Naive B cell (primary cell): ENCODE results near the gene CD164L2. TPM values are rescaled to one million over a fixed set of nuclear protein-coding genes. Genes with fewer than 3 reads are reported as not detected.
"Not testable (repeated sequence)": the region's sequence is repeated elsewhere in the genome, so short reads cannot be mapped to it uniquely, and the experiment has no call there.

Experiments
- ATAC-seq, 2 donors: fragments of 150-1000 bp; cut with Tn5 transposase; 2 replicates each; pipeline ENCODE4 v1.10.0; 2021; ENCODE audit warnings: low read depth in 2 of 2, mild to moderate bottlenecking in 2 of 2, moderate library complexity in 2 of 2
- DNase-seq: peaks from one replicate; pipeline ENCODE4 v3.0.0; 2022
- H3K27ac Mint-ChIP-seq, 6 donors: one replicate each; pipeline ENCODE4 v1.8.0; 2020 to 2022; ENCODE audit warnings: mild to moderate bottlenecking in 6 of 6, mixed read lengths in 6 of 6, moderate library complexity in 5 of 6, inconsistent platforms in 2 of 6
- H3K27me3 Mint-ChIP-seq, 3 donors: one replicate each; pipeline ENCODE4 v1.8.0; 2021 to 2022; ENCODE audit warnings: mixed read lengths in 3 of 3, mild to moderate bottlenecking in 1 of 3
- H3K36me3 Mint-ChIP-seq, 2 donors: one replicate each; pipeline ENCODE4 v1.8.0; 2020 to 2022; ENCODE audit warnings: mixed read lengths in 2 of 2, inconsistent platforms in 1 of 2, mild to moderate bottlenecking in 1 of 2
- H3K4me1 Mint-ChIP-seq, 3 donors: one replicate each; pipeline ENCODE4 v1.8.0; 2020 to 2022; ENCODE audit warnings: mixed read lengths in 3 of 3, inconsistent platforms in 1 of 3, mild to moderate bottlenecking in 1 of 3, moderate library complexity in 1 of 3
- H3K4me3 Mint-ChIP-seq, 8 donors: one replicate each; pipeline ENCODE4 v1.8.0; 2020 to 2022; ENCODE audit warnings: mild to moderate bottlenecking in 8 of 8, mixed read lengths in 8 of 8, moderate library complexity in 8 of 8, inconsistent platforms in 2 of 8
- H3K9me3 Mint-ChIP-seq, 7 donors: one replicate each; pipeline ENCODE4 v1.8.0; 2020 to 2022; ENCODE audit warnings: mixed read lengths in 7 of 7, mild to moderate bottlenecking in 5 of 7, inconsistent platforms in 2 of 7, moderate library complexity in 1 of 7
- polyA plus RNA-seq, 6 donors: library from polyadenylated mRNA; unstranded; fragments of 300-500 nt; fragmentation: Illumina TruSeq; gene quantifications; one replicate each; pipeline ENCODE4 v1.2.3, GENCODE V29; 2021; ENCODE audit warnings: low read depth in 6 of 6

Gene CD164L2
- polyA plus RNA-seq = not detected

DNA sequence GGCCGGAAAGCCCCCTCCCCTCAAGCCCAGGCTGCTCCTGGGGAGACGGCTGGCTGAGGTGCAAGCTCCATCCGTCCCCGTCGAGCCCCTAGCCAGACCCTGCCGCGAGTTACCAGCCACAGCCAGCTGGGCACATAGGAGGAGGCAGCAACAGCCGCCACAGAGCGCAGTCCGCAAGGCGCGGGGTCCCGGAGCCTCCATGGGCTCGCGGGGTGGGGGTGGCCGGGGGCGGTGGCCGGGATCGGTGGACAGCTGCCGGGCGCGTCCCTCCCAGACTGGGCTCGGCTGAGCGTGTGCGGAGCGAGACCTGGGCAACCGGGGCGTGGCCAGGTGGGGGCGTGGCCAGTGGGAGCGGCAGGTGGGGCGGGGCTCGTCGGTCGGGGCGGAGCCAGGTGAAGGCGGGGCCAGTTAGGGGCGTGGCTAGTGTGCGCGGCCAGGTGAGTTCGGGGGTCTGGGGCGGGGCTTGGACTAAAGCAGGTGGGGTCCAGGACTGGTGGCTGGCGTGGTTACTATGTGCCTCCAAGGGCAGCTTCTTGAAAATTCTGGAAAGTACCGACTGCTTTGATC lies at the start of gene CD164L2:
Gene CD164L2, minus strand, starts transcription at position 295 of the 567 bp plus-strand sequence. Its CDS starts 94 bp downstream, at position 201.
- H3K4me1 Mint-ChIP-seq = peaks cover 8 to 18% (median 12%) of the 10 kb centered on the region in 3 donors
- no peaks in the 10 kb centered on the region for H3K36me3 Mint-ChIP-seq
- peak within 1 kb of the TSS in 2 of 6 donors; percentile 57 to 89 for H3K27ac Mint-ChIP-seq
- DNase-seq (no peak), ATAC-seq (peak; percentile 31 to 37)
- no peaks in the 10 kb centered on the region for H3K9me3 Mint-ChIP-seq
- peaks cover 0 to 6% (median 5%) of the 10 kb centered on the region in 3 donors for H3K27me3 Mint-ChIP-seq
- H3K4me3 Mint-ChIP-seq = peak within 1 kb of the TSS in 4 of 8 donors; percentile 24 to 66 (median 33)

DNA sequence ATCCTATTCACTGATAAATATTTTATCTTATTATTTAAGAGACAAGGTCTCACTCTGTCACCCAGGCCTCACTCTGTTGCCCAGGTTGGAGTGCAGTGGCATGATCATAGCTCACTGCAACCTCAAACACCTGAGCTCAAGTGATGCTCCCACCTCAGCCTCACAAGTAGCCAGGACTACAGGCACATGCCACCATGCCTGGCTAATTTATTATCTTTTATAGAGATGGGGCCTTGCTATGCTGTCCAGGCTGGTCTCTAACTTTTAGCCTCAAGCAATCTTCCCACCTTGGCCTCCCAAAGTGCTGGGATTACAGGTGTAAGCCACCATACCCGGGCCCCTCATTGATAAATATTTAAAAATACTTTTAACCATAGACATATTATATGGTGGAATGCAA lies 49.6 kb upstream of the CD164L2 start:
- not testable (repeated sequence) for H3K9me3 Mint-ChIP-seq, H3K27me3 Mint-ChIP-seq, ATAC-seq, DNase-seq, H3K36me3 Mint-ChIP-seq
- Mint-ChIP-seq H3K4me1 (peaks cover 63 to 95% (median 68%) of the 10 kb centered on the region in 3 donors), H3K4me3 (peak overlapping the region in 4 of 8 donors; percentile 8 to 35 (median 20)), H3K27ac (peak overlapping the region in 3 of 6 donors; percentile 12 to 95 (median 89))

DNA sequence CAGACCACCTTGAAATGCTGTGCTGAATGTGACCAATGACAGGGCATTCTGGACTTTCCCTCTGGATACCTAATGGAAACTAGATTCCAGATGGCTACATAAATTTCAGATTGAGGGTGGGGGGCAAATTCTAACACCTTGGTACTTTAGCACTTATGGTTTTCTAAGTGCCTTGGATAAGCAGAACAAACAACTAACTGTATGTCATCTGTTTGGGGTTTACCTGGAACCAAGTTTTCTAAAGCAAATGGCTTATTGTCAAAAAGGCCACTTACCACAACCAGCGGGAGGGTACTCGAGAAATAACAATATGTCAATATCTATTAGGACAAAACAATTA lies 48.4 kb upstream of the CD164L2 start:
- Mint-ChIP-seq H3K36me3 (peaks cover 0 to 7% of the 10 kb centered on the region in 2 donors), H3K27me3 (no peaks in the 10 kb centered on the region), H3K27ac (peak overlapping the region in 5 of 6 donors; percentile 1 to 90 (median 74)), H3K9me3 (no peaks in the 10 kb centered on the region), H3K4me1 (peaks cover 65 to 95% (median 73%) of the 10 kb centered on the region in 3 donors), H3K4me3 (peak overlapping the region in 5 of 8 donors; percentile 40 to 86 (median 67))
- ATAC-seq (no peak), DNase-seq (no peak)

DNA sequence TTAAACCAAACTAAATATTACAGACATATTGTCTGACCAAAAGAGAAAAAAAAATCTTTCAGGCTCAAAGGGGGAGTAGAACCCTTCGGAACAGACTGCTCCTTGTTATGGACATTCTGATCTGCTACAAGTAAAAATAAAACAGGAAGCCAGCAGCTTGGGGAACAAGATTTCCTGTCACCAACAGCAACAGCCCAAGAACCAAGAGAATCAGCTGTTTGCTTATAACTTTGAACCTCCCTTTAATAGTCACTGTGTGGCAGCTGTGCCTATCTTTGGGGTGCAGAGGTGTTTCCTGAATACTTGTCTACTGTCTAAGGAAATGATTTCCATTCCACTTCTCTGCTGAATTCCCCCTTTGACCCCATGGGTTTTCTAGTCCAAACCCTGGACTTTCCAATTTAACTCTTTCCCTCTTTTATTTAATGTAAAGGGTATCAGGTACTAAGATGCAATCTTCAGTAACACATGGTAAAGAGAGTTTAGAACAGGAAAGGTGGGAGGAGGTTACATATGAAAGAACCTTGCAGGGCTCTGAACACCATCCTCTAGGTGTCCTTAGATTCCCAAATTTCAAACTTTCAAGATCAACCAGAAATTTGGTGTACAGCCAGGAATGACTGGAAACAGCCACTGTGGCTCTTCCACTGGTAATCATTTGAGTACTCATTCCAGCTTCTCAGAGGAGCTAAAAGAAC lies 47.9 kb upstream of the CD164L2 start:
- Mint-ChIP-seq H3K27ac (peak overlapping the region; percentile 1 to 92 (median 80)), H3K4me3 (peak overlapping the region; percentile 18 to 86 (median 65)), H3K36me3 (peaks cover 2 to 7% of the 10 kb centered on the region in 2 donors), H3K9me3 (no peaks in the 10 kb centered on the region), H3K27me3 (no peaks in the 10 kb centered on the region), H3K4me1 (peaks cover 65 to 95% (median 71%) of the 10 kb centered on the region in 3 donors)
- DNase-seq (no peak), ATAC-seq (peak; percentile 13 to 18)

DNA sequence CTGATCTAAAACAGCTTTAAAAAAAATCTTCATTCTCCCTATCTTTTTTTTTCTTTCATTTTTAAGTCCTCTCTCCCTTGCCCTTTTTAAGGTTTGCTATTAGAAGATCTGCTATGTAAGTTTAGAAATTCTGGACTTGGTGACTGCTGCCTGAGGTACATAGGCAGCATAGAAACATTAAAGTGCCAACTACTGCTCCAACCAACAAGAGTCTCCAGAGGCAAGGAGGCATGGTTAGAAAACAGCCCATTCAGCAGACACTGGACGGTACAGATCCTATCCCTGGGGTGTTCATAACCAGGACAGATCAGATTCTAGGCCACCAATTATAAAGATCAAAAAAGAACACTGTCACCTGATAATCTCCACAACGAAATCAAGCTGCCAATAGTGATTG lies 45.9 kb upstream of the CD164L2 start:
- H3K36me3 Mint-ChIP-seq = peaks cover 4 to 7% of the 10 kb centered on the region in 2 donors
- peak overlapping the region; percentile 47 to 86 (median 76) for H3K4me3 Mint-ChIP-seq
- no peaks in the 10 kb centered on the region for H3K9me3 Mint-ChIP-seq
- DNase-seq (no peak), ATAC-seq (no peak)
- H3K27ac Mint-ChIP-seq = peak overlapping the region; percentile 58 to 98 (median 94)
- peaks cover 65 to 88% (median 69%) of the 10 kb centered on the region in 3 donors for H3K4me1 Mint-ChIP-seq
- H3K27me3 Mint-ChIP-seq = no peaks in the 10 kb centered on the region

DNA sequence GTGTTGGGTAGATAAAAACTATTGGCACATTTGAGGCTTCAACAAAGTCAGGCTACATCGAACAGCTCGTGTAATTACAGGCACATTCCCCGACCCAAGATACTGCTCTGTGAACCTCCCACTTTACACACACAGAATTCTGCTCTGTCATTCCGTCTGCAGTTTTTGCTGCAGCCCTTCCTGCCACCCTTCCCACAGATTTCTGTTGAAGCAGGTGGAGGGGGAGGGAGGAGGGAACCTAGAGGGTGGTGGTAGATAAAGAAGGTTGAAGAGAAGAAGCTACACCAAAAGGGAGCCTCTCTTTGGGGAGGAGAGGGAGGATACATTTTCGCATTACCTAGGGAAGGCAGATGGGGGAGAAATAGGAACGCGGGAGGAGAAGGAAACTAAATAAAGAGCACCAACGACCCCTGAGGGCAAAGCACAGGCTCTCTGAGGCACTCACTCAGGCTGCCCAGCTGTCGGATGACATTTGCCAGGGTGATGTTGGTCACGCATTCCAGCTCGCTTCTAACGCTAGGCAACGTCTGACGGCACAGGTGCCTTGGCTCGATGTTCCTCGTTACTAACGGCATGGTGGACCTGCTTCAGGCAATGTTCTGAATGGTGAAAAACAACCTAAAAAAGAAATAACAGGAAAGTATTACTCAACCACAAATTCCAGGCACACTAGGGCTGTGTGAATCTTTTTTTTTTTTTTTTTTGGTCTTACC lies 45.3 kb upstream of the CD164L2 start:
- H3K4me1 Mint-ChIP-seq = peaks cover 59 to 87% (median 68%) of the 10 kb centered on the region in 3 donors
- peak overlapping the region; percentile 57 to 86 (median 76) for H3K4me3 Mint-ChIP-seq
- H3K36me3 Mint-ChIP-seq = peaks cover 4 to 7% of the 10 kb centered on the region in 2 donors
- ATAC-seq = peak in 1 of 2 donors; percentile 20
- no peak for DNase-seq
- H3K27me3 Mint-ChIP-seq = no peaks in the 10 kb centered on the region
- peak overlapping the region; percentile 86 to 98 (median 94) for H3K27ac Mint-ChIP-seq
- no peaks in the 10 kb centered on the region for H3K9me3 Mint-ChIP-seq

DNA sequence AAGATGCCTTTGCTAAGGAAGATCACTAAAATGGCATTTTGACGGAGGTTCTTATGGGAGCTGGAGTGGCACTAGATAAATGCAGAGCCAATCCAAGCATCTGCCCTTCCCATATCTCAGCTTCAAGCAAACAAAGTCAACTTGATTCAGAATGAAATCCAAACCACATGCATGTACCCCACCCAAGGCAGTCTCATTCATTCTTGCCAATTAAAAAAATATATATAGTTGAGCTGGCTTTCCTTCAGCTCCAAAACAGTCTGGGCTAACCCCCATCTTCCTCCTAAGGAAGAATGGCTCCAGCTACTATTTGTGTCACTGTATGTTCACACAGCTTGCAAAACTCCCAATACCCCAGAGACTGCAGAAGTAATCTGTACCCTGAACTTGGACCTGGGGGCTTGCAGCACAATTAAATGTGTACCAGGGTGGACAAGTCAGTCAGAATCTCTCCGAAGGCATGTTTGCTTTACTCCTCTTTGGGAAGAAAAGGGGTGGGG lies 44.7 kb upstream of the CD164L2 start:
- Mint-ChIP-seq H3K27ac (peak overlapping the region; percentile 86 to 98 (median 94)), H3K36me3 (peaks cover 4 to 7% of the 10 kb centered on the region in 2 donors), H3K27me3 (no peaks in the 10 kb centered on the region), H3K9me3 (no peaks in the 10 kb centered on the region), H3K4me3 (peak overlapping the region; percentile 57 to 86 (median 76)), H3K4me1 (peaks cover 54 to 81% (median 65%) of the 10 kb centered on the region in 3 donors)
- DNase-seq (no peak), ATAC-seq (no peak)

DNA sequence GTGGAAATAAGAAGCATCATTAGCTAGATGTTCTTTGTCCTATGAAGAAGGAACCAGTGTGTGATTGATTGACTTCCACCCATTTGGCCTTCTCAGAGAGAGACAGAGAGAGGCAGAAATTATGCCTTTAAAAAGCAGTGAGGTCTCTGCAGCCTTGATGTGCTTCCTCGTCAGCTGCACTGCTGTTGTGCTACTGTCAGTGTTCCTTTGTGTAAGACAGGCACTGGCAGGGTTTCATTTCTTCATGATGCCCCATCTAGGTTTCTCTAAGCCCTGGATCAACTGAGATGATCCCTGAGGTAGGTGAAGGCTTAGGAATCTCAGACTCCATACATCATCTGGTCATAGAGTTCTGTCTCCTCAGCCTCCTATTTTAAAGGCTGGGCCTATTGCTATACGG lies 44.2 kb upstream of the CD164L2 start:
- H3K27me3 Mint-ChIP-seq = no peaks in the 10 kb centered on the region
- no peaks in the 10 kb centered on the region for H3K9me3 Mint-ChIP-seq
- H3K4me1 Mint-ChIP-seq = peaks cover 54 to 82% (median 70%) of the 10 kb centered on the region in 3 donors
- peak overlapping the region; percentile 52 to 86 (median 70) for H3K4me3 Mint-ChIP-seq
- peaks cover 4 to 7% of the 10 kb centered on the region in 2 donors for H3K36me3 Mint-ChIP-seq
- peak overlapping the region; percentile 17 to 98 (median 89) for H3K27ac Mint-ChIP-seq
- ATAC-seq (peak; percentile 86 to 90), DNase-seq (peak; percentile 38)

DNA sequence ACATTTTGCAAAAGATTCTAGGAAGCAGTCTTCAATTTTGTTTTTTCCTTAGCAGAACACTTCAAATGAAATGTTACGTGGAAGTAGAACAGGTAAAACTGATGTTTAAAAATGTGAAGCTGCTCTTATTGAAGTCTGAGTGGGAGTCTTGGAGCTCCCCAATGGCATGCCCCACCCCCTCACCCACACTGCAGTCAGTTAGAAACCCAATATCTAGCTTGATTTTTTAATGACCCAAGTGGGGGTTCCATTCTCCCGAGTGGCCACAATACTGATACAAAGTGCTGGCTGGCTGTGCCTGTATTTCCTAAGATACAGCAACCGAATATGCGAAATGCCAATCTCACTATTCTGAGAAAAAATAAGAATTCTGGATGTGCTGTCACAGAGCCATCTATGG lies 40.6 kb upstream of the CD164L2 start:
- H3K4me3 Mint-ChIP-seq = no peak overlapping the region
- H3K9me3 Mint-ChIP-seq = no peaks in the 10 kb centered on the region
- DNase-seq (no peak), ATAC-seq (no peak)
- H3K4me1 Mint-ChIP-seq = peaks cover 39 to 67% (median 57%) of the 10 kb centered on the region in 3 donors
- peak overlapping the region in 2 of 6 donors; percentile 4 to 44 for H3K27ac Mint-ChIP-seq
- peaks cover 4 to 7% of the 10 kb centered on the region in 2 donors for H3K36me3 Mint-ChIP-seq
- H3K27me3 Mint-ChIP-seq = no peaks in the 10 kb centered on the region

DNA sequence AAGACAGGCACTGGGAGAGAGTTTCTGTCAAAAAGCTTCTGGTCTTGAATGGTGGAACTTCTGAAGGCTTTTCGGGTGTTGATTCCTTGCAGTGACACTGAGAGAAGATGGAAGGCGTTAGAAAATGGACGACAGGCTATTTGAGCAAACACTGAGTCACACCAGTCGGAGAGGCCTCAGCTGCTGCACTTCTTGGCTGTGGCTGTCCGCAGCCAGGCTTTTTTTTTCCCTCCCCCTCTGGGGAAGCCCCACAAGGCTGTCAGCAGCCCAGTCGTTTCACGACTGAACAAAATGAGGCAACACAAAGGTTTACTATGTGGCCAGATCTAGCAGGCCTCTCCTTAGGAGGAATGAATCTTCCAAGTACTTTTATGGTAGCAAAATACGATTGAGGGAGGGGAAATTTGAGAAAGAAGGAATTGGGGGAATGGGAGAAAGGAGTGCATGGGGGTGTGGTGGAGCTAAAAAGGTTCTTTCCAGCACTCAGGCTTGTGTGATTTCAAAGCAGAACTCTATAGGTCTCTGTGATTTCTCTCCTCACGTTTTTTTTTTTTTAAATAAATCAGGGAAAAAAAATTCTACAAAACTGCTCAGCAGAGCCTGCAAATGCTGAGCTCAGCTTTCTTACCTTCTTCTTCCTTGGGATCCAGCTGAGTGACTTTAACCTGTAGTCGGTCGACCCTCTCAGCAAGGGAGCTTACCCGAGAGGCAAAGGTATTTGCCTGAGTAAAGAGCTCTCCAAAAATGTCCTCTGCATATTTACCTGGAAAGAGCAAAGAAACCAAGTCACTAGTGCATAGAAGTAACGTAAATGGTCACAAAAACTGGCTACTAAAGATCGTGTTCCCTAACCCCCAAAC lies 35.4 kb upstream of the CD164L2 start:
- Mint-ChIP-seq H3K27me3 (no peaks in the 10 kb centered on the region), H3K27ac (peak overlapping the region; percentile 36 to 90 (median 72)), H3K36me3 (peaks cover 12 to 16% of the 10 kb centered on the region in 2 donors), H3K9me3 (no peaks in the 10 kb centered on the region), H3K4me1 (peaks cover 31 to 52% (median 39%) of the 10 kb centered on the region in 3 donors), H3K4me3 (peak overlapping the region in 1 of 8 donors; percentile 23)
- peak in 1 of 2 donors; percentile 52 for ATAC-seq
- no peak for DNase-seq

DNA sequence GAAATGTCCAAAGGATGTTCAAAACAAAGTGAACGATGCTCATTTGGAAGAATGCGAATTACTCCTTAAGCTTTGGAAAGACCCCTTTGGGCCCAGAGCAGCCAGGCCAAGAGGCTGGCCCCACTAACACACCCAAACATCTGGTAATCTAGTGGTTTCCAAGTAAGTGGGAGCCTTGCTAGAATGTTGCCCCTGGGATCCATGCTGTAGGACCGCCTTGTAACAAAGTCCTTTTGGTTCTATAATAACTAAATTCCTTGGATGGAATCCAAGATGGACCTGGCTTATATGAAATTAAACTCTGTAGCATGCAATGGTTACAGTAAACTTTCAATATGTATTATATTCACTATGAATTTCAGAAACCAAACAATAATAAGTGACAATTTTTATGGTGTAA lies 34.6 kb upstream of the CD164L2 start:
- no peaks in the 10 kb centered on the region for H3K27me3 Mint-ChIP-seq

DNA sequence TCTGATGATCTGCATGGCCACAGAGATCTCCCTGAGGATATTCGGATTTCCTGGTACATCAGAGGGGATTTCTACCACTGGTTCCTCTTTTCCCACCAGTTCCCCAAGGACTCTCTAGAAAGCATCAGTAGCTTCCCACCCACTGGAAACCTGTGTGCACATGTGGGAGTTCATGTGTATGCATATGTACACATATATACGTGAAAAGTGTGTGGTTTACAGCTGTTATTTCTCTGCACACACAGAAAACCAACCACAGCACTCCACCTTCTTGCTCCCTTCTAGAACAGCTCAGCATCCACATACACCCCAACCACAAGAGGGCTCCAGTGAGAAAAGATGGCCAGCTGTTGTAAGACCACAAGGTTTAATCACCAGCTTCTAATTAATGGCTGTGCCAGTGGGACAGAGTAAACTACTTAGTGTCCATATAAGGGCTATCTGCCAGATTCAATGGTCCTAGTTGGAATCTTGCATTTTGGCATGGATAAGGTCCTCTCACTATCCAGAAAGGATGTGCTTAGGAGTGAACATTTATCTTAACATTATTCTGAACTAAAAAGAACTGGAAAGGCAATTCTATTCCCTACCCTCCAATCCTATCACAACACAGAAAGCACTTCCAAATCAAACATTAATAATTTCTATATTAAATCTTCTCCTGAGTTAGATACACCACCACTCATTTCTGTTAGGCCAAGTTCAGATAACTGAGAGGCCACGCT lies 33.4 kb upstream of the CD164L2 start:
- H3K27ac Mint-ChIP-seq = peak overlapping the region; percentile 59 to 89 (median 74)
- DNase-seq (peak; percentile 56), ATAC-seq (peak; percentile 79 to 89)
- no peak overlapping the region for H3K4me3 Mint-ChIP-seq
- H3K9me3 Mint-ChIP-seq = no peaks in the 10 kb centered on the region
- peaks cover 22 to 39% (median 35%) of the 10 kb centered on the region in 3 donors for H3K4me1 Mint-ChIP-seq
- H3K27me3 Mint-ChIP-seq = no peaks in the 10 kb centered on the region
- peaks cover 12 to 16% of the 10 kb centered on the region in 2 donors for H3K36me3 Mint-ChIP-seq

More for the DNA sequence above, 34.6 kb upstream of the CD164L2 start:
- peaks cover 30 to 48% (median 39%) of the 10 kb centered on the region in 3 donors for H3K4me1 Mint-ChIP-seq
- peaks cover 12 to 16% of the 10 kb centered on the region in 2 donors for H3K36me3 Mint-ChIP-seq
- H3K4me3 Mint-ChIP-seq = no peak overlapping the region
- DNase-seq = no peak
- H3K27ac Mint-ChIP-seq = peak overlapping the region in 3 of 6 donors; percentile 65 to 85 (median 68)
- no peak for ATAC-seq
- no peaks in the 10 kb centered on the region for H3K9me3 Mint-ChIP-seq
